ACC112 (cell line): Measurements from ENCODE around the gene SLC6A2.

ENCODE experiments used
- H2AFZ ChIP-seq: fragments of 200-600 bp; sonication (generic); one replicate; pipeline ENCODE4 v1.6.0; 2017; ENCODE audit warnings: antibody characterized with exemption, low read length; ENCODE audit not compliant: unreplicated experiment
- H3K27ac ChIP-seq: fragments of 200-600 bp; sonication (generic); 2 replicates; pipeline ENCODE4 v1.5.1; 2014; ENCODE audit warnings: low read depth, mild to moderate bottlenecking, antibody characterized with exemption, low read length, moderate library complexity
- H3K27me3 ChIP-seq: fragments of 200-600 bp; sonication (generic); 2 replicates; pipeline ENCODE4 v1.6.1; 2014; ENCODE audit warnings: mild to moderate bottlenecking, antibody characterized with exemption, low read length, moderate library complexity, mixed read lengths; ENCODE audit not compliant: insufficient read depth
- H3K36me3 ChIP-seq: fragments of 200-600 bp; sonication (generic); 2 replicates; pipeline ENCODE4 v1.6.1; 2016; ENCODE audit warnings: mild to moderate bottlenecking, antibody characterized with exemption, low read length, moderate library complexity, mixed read lengths; ENCODE audit not compliant: insufficient read depth
- H3K4me1 ChIP-seq: fragments of 200-600 bp; sonication (generic); one replicate; pipeline ENCODE4 v1.6.1; 2016; ENCODE audit warnings: low read length, mixed read lengths; ENCODE audit not compliant: insufficient read depth, unreplicated experiment, control insufficient read depth
- H3K4me3 ChIP-seq: fragments of 200-600 bp; sonication (generic); 2 replicates; pipeline ENCODE4 v1.5.1; 2014; ENCODE audit warnings: mild to moderate bottlenecking, low read depth, low read length
- H3K79me2 ChIP-seq: fragments of 200-600 bp; sonication (generic); one replicate; pipeline ENCODE4 v1.6.0; 2016; ENCODE audit warnings: low read length; ENCODE audit not compliant: control insufficient read depth, unreplicated experiment, insufficient read depth

The SLC6A2 gene

GRCh38 chr16:55697867-55698266, 42.1 kb downstream of the SLC6A2 start:
- no peaks in the 10 kb centered on the region for H3K4me1 ChIP-seq

GRCh38 chr16:55698331-55698730, 42.5 kb downstream of the SLC6A2 start:
- Histone ChIP-seq H3K27ac (no peak overlapping the region), H3K79me2 (no peaks in the 10 kb centered on the region), H3K4me3 (no peak overlapping the region), H3K27me3 (peaks cover 14% of the 10 kb centered on the region; the same call in 1 of the 2 replicates), H2AFZ (no peak overlapping the region), H3K4me1 (no peaks in the 10 kb centered on the region), H3K36me3 (no peaks in the 10 kb centered on the region)

More at GRCh38 chr16:55697867-55698266, 42.1 kb downstream of the SLC6A2 start:
- Histone ChIP-seq H3K36me3 (no peaks in the 10 kb centered on the region), H3K27me3 (peaks cover 14% of the 10 kb centered on the region; the same call in 1 of the 2 replicates), H3K4me3 (no peak overlapping the region), H3K27ac (no peak overlapping the region), H2AFZ (no peak overlapping the region), H3K79me2 (no peaks in the 10 kb centered on the region)

GRCh38 chr16:55698946-55699345, 43.2 kb downstream of the SLC6A2 start:
- H3K4me1 ChIP-seq = no peaks in the 10 kb centered on the region
- peaks cover 14% of the 10 kb centered on the region; the same call in 1 of the 2 replicates for H3K27me3 ChIP-seq
- no peak overlapping the region for H3K4me3 ChIP-seq
- no peaks in the 10 kb centered on the region for H3K79me2 ChIP-seq
- H3K36me3 ChIP-seq = no peaks in the 10 kb centered on the region
- H2AFZ ChIP-seq = no peak overlapping the region
- H3K27ac ChIP-seq = no peak overlapping the region

GRCh38 chr16:55699616-55700015, 43.8 kb downstream of the SLC6A2 start:
- Histone ChIP-seq H3K4me1 (no peaks in the 10 kb centered on the region), H3K27me3 (peaks cover 14% of the 10 kb centered on the region; the same call in 1 of the 2 replicates), H3K4me3 (no peak overlapping the region), H3K79me2 (no peaks in the 10 kb centered on the region), H3K36me3 (no peaks in the 10 kb centered on the region), H3K27ac (no peak overlapping the region), H2AFZ (no peak overlapping the region)

GRCh38 chr16:55700067-55700466, 44.3 kb downstream of the SLC6A2 start:
- no peak overlapping the region for H3K27ac ChIP-seq

GRCh38 chr16:55700961-55701360, 45.2 kb downstream of the SLC6A2 start:
- H3K36me3 ChIP-seq = no peaks in the 10 kb centered on the region
- no peaks in the 10 kb centered on the region for H3K79me2 ChIP-seq
- H3K4me3 ChIP-seq = no peak overlapping the region
- H3K27me3 ChIP-seq = peaks cover 26% of the 10 kb centered on the region
- H2AFZ ChIP-seq = no peak overlapping the region
- H3K4me1 ChIP-seq = no peaks in the 10 kb centered on the region
- no peak overlapping the region for H3K27ac ChIP-seq

More at GRCh38 chr16:55700067-55700466, 44.3 kb downstream of the SLC6A2 start:
- no peaks in the 10 kb centered on the region for H3K36me3 ChIP-seq
- no peak overlapping the region for H2AFZ ChIP-seq
- H3K27me3 ChIP-seq = peaks cover 17% of the 10 kb centered on the region; the same call in 1 of the 2 replicates
- H3K79me2 ChIP-seq = no peaks in the 10 kb centered on the region
- no peak overlapping the region for H3K4me3 ChIP-seq
- H3K4me1 ChIP-seq = no peaks in the 10 kb centered on the region

GRCh38 chr16:55701442-55702319, 45.9 kb downstream of the SLC6A2 start:
- H3K36me3 ChIP-seq = no peaks in the 10 kb centered on the region
- H3K4me3 ChIP-seq = no peak overlapping the region
- no peaks in the 10 kb centered on the region for H3K4me1 ChIP-seq
- peaks cover 33% of the 10 kb centered on the region for H3K27me3 ChIP-seq
- H3K79me2 ChIP-seq = no peaks in the 10 kb centered on the region
- no peak overlapping the region for H2AFZ ChIP-seq
- H3K27ac ChIP-seq = no peak overlapping the region

- Histone ChIP-seq H3K27ac (no peak overlapping the region), H2AFZ (no peak overlapping the region), H3K36me3 (no peaks in the 10 kb centered on the region), H3K27me3 (peaks cover 43% of the 10 kb centered on the region), H3K4me3 (no peak overlapping the region), H3K4me1 (no peaks in the 10 kb centered on the region), H3K79me2 (no peaks in the 10 kb centered on the region)
These were observed 47.5 kb downstream of the SLC6A2 start for GRCh38 chr16:55703003-55704001.

GRCh38 chr16:55706739-55707384, 51.1 kb downstream of the SLC6A2 start:
- Histone ChIP-seq H3K27ac (no peak overlapping the region), H3K27me3 (peaks cover 55% of the 10 kb centered on the region), H3K4me1 (no peaks in the 10 kb centered on the region), H3K36me3 (no peaks in the 10 kb centered on the region), H3K79me2 (no peaks in the 10 kb centered on the region), H3K4me3 (no peak overlapping the region), H2AFZ (no peak overlapping the region)

GRCh38 chr16:55709801-55710200, 54.0 kb downstream of the SLC6A2 start:
- no peaks in the 10 kb centered on the region for H3K36me3 ChIP-seq
- H2AFZ ChIP-seq = no peak overlapping the region
- H3K4me3 ChIP-seq = no peak overlapping the region
- H3K4me1 ChIP-seq = no peaks in the 10 kb centered on the region
- H3K79me2 ChIP-seq = no peaks in the 10 kb centered on the region
- peaks cover 66% of the 10 kb centered on the region for H3K27me3 ChIP-seq
- H3K27ac ChIP-seq = no peak overlapping the region
